HepG2 (cell line): Measurements from ENCODE around the gene CNTN5. TPM values are rescaled to one million over a fixed set of nuclear protein-coding genes. Genes with fewer than 3 reads are reported as not detected.

ENCODE experiments used
- ATRX ChIP-seq: sonication (generic); formaldehyde crosslinking; IDR thresholded peaks from 2 replicates; pipeline ENCODE4 v1.4.0; 2020; ENCODE audit warnings: missing genetic modification reagents, borderline replicate concordance
- JUNB ChIP-seq: sonication (generic); formaldehyde crosslinking; IDR thresholded peaks from 2 replicates; pipeline ENCODE4 v1.8.0; 2022; ENCODE audit warnings: missing genetic modification reagents, mild to moderate bottlenecking, borderline replicate concordance
- KLF6 ChIP-seq: IDR thresholded peaks from 2 replicates; pipeline ENCODE4 v1.8.0; 2016; ENCODE audit warnings: missing biosample characterization, missing genetic modification reagents
- POGZ ChIP-seq: sonication (generic); formaldehyde crosslinking; IDR thresholded peaks from 2 replicates; pipeline ENCODE4 v1.4.0; 2020; ENCODE audit warnings: mild to moderate bottlenecking, missing genetic modification reagents
- ZNF572 ChIP-seq: sonication (generic); formaldehyde crosslinking; IDR thresholded peaks from 2 replicates; pipeline ENCODE4 v1.5.1; 2020; ENCODE audit warnings: mild to moderate bottlenecking, missing genetic modification reagents
- polyA plus RNA-seq, 8 experiments: library from polyadenylated mRNA; depleted of rRNA in 3 of 8; stranded (reverse) in 7 of 8; unstranded in 1 of 8; fragments of >200 nt; fragmentation: Illumina TruSeq in 4 of 8; extraction: Trizol in 4 of 8; gene quantifications; 2 replicates each; pipeline versions ENCODE4 v1.2.1 to v1.2.3, GENCODE V29; 2011 to 2016; ENCODE audit warnings: low read depth in 4 of 8, missing spikeins in 1 of 8, mixed read lengths in 1 of 8; ENCODE audit not compliant: insufficient read depth in 1 of 8
- total RNA-seq, 5 experiments: library from RNA; depleted of rRNA; stranded (reverse); fragments of >200 nt; fragmentation: Illumina TruSeq; extraction: Trizol; gene quantifications; 2 replicates each; pipeline ENCODE4 v1.2.3, GENCODE V29; 2016; ENCODE audit warnings: low read depth in 1 of 5
- TF ChIP-seq, protein P1 (sequence below): sonication (generic); formaldehyde crosslinking; IDR thresholded peaks from 2 replicates; pipeline ENCODE4 v1.5.0; 2020; ENCODE audit warnings: mild to moderate bottlenecking, missing genetic modification reagents, borderline replicate concordance
- TF ChIP-seq, protein P2 (sequence below): sonication (generic); formaldehyde crosslinking; IDR thresholded peaks from 2 replicates; pipeline ENCODE4 v1.4.0; 2020; ENCODE audit warnings: missing genetic modification reagents

CNTN5 gene
- total and polyA plus RNA-seq, 2 of the 13 experiments (the other 11 are each of a cell fraction or from before 2014, with no cell fraction given), result not detected

DNA sequence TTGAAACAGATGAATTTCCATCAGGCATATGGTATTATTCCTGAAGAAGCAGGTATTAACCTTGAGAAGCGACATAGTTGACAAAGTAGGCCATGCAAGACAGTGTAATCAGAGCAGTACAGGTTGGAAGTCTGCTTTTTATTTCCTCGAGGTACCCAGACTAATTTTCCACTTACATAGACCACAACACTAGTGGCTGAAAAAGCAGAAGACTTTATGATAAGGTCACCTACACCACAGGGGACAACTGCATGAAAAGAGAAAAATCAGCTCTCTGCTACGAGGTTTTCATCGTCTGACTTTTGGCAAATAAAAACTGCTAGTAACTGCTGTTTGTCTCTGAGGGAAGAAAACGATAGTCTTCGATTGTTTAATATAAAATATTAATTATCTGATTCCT, 77.5 kb downstream of the CNTN5 start (continued):
- TF ChIP-seq, protein P1, sequence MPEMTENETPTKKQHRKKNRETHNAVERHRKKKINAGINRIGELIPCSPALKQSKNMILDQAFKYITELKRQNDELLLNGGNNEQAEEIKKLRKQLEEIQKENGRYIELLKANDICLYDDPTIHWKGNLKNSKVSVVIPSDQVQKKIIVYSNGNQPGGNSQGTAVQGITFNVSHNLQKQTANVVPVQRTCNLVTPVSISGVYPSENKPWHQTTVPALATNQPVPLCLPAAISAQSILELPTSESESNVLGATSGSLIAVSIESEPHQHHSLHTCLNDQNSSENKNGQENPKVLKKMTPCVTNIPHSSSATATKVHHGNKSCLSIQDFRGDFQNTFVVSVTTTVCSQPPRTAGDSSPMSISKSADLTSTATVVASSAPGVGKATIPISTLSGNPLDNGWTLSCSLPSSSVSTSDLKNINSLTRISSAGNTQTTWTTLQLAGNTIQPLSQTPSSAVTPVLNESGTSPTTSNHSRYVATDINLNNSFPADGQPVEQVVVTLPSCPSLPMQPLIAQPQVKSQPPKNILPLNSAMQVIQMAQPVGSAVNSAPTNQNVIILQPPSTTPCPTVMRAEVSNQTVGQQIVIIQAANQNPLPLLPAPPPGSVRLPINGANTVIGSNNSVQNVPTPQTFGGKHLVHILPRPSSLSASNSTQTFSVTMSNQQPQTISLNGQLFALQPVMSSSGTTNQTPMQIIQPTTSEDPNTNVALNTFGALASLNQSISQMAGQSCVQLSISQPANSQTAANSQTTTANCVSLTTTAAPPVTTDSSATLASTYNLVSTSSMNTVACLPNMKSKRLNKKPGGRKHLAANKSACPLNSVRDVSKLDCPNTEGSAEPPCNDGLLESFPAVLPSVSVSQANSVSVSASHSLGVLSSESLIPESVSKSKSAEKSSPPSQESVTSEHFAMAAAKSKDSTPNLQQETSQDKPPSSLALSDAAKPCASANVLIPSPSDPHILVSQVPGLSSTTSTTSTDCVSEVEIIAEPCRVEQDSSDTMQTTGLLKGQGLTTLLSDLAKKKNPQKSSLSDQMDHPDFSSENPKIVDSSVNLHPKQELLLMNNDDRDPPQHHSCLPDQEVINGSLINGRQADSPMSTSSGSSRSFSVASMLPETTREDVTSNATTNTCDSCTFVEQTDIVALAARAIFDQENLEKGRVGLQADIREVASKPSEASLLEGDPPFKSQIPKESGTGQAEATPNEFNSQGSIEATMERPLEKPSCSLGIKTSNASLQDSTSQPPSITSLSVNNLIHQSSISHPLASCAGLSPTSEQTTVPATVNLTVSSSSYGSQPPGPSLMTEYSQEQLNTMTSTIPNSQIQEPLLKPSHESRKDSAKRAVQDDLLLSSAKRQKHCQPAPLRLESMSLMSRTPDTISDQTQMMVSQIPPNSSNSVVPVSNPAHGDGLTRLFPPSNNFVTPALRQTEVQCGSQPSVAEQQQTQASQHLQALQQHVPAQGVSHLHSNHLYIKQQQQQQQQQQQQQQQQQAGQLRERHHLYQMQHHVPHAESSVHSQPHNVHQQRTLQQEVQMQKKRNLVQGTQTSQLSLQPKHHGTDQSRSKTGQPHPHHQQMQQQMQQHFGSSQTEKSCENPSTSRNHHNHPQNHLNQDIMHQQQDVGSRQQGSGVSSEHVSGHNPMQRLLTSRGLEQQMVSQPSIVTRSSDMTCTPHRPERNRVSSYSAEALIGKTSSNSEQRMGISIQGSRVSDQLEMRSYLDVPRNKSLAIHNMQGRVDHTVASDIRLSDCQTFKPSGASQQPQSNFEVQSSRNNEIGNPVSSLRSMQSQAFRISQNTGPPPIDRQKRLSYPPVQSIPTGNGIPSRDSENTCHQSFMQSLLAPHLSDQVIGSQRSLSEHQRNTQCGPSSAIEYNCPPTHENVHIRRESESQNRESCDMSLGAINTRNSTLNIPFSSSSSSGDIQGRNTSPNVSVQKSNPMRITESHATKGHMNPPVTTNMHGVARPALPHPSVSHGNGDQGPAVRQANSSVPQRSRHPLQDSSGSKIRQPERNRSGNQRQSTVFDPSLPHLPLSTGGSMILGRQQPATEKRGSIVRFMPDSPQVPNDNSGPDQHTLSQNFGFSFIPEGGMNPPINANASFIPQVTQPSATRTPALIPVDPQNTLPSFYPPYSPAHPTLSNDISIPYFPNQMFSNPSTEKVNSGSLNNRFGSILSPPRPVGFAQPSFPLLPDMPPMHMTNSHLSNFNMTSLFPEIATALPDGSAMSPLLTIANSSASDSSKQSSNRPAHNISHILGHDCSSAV (CRISPR knock-in tag), result no peak
- TF ChIP-seq POGZ (CRISPR knock-in tag) (no peak), KLF6 (no peak), ZNF572 (CRISPR knock-in tag) (no peak), JUNB (CRISPR knock-in tag) (no peak), ATRX (CRISPR knock-in tag) (no peak)
- TF ChIP-seq, protein P2, sequence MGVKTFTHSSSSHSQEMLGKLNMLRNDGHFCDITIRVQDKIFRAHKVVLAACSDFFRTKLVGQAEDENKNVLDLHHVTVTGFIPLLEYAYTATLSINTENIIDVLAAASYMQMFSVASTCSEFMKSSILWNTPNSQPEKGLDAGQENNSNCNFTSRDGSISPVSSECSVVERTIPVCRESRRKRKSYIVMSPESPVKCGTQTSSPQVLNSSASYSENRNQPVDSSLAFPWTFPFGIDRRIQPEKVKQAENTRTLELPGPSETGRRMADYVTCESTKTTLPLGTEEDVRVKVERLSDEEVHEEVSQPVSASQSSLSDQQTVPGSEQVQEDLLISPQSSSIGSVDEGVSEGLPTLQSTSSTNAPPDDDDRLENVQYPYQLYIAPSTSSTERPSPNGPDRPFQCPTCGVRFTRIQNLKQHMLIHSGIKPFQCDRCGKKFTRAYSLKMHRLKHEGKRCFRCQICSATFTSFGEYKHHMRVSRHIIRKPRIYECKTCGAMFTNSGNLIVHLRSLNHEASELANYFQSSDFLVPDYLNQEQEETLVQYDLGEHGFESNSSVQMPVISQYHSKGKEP, result no peak
